DLD1 (cell line): ENCODE results near the gene EFNB1.

ENCODE experiments used
- in situ Hi-C: cut with HindIII; loops from 2 replicates; pipeline ENCODE4 v1.10.0; 2017; ENCODE audit warnings: low sequenced_read_pairs

EFNB1 gene

DNA sequence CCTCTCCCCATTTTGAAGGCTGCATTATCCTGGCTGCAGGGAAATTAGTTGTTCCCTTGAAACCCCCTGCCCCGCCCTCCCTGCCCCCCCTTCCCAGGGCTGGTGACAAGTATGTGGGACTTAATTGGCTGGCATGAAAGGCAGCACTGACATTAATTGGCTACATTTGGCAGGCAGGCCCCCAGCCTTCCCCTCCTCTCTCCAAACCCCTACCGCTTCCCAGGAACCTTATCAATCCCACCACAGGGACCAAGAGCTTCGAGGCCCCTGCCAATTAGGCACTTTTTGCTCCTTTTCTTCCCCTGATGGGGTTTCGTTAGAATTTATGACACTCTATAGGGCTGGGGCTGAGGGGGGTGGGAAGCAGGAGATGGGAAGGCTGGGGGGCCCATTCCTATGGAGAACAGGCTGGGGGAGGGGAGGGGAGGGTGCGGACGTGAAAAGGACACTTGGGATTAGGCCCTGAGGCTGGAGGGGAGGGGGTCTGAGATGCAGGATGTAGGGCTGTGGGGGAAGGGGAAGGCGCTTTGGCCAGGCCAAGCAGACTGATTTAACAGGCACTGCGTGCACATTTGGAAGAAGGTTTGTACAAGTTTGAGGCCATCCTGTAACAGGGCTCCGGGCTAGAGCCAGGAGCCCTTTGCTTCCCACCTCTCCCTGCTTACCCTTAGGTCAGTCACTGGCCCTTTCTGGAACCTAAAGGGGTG is 52.2 kb downstream of the EFNB1 start:
- in situ Hi-C loops = no loop called here

DNA sequence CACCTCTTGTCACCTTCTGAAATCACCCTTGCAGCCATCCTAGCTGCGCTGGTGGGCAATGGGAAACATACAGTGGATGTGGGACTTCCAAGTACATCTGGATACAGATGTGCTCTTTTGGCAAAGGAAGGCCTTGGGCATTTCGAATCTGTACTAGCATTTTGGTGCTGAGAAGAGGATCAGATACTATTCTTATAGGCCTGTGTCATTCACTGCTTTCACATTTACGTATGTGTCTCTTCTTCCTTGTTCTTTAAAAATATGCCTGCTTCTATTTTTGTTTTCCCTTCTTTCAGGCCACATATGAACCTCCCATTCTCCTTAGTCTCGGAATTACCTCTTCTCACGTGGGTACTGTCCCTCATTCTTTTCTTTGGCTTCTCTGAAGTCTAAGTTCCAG is 53.1 kb downstream of the EFNB1 start:
- in situ Hi-C loops = no loop called here

DNA sequence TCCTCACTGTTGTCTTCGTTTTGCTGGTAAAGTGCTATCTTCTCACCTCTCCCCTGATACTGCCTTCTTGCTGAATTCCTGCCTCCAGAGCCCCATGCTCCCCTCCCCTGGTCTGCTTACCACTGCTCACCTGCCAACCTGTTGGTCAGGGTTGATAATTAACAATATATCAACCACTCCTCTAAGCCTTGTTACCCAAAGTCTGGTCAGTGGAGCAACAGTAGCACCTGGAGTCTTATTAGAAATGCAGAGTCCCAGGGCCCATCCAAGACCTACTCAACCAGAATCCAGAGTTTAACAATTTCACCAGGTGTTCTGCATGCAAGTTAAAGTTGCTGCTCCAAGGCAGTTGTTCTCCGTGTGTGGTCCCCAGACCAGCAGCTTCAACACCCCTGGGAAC is 55.0 kb downstream of the EFNB1 start:
- in situ Hi-C loops = no loop called here

DNA sequence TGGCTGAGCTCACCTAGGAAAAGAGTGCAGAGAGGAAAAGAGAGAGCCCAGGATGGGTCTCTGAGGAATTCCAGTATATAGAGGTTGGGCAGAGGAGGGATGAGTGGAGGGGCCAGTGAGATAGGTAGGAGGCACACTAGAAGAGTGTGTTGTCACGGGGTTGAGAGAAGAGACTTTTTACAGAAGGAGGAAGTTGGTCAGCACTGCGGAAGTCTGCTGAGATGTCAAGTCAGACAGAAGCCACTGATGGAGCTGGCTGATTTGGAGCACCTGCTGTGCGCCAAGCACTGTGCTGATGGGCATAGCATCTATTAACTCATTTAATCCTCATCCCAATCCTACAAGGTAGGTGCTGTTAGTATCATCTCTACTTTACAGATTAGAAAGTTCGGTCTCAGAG is 60.4 kb downstream of the EFNB1 start:
- in situ Hi-C loops = no loop called here
